Naive thymus-derived CD8-positive, alpha-beta T cell (primary cell): ENCODE measurements around the gene AP3S1. TPM values are rescaled to one million over a fixed set of nuclear protein-coding genes. Genes with fewer than 3 reads are reported as not detected.
"Not testable (repeated sequence)": the region's sequence is repeated elsewhere in the genome, so short reads cannot be mapped to it uniquely, and the experiment has no call there.

Source experiments
- ATAC-seq, 2 donors: fragments of 150-1000 bp; cut with Tn5 transposase in 1 of 2; sonication (Bioruptor Pico), chemical (Tn5 transposase) in 1 of 2; 1 replicate in 1 of 2; 2 replicates in 1 of 2; pipeline ENCODE4 v1.10.0; 2021; ENCODE audit warnings: mild to moderate bottlenecking in 2 of 2, moderate library complexity in 2 of 2
- POLR2A ChIA-PET: fragments of 350-600 bp; sonication (Branson Sonifier 250); formaldehyde crosslinking; loops from one replicate; lab custom pipeline; 2021; ENCODE audit warnings: antibody characterized with exemption; lab: Charles Lee
- DNase-seq, 10 donors: peaks; one replicate each; pipeline versions ENCODE4 v3.0.0 to v3.0.0-alpha.2; 2020 to 2022
- H3K27ac Mint-ChIP-seq, 10 donors: one replicate each; pipeline ENCODE4 v1.8.0; 2020 to 2022; ENCODE audit warnings: mild to moderate bottlenecking in 10 of 10, mixed read lengths in 10 of 10, moderate library complexity in 4 of 10, inconsistent platforms in 1 of 10
- H3K27me3 Mint-ChIP-seq, 5 donors: one replicate each; pipeline ENCODE4 v1.8.0; 2021 to 2022; ENCODE audit warnings: mixed read lengths in 5 of 5
- H3K36me3 Mint-ChIP-seq, 3 donors: one replicate each; pipeline ENCODE4 v1.8.0; 2020 to 2022; ENCODE audit warnings: mixed read lengths in 3 of 3, mild to moderate bottlenecking in 2 of 3, inconsistent platforms in 1 of 3
- H3K4me1 Mint-ChIP-seq, 4 donors: one replicate each; pipeline ENCODE4 v1.8.0; 2021 to 2022; ENCODE audit warnings: mixed read lengths in 4 of 4
- H3K4me3 Mint-ChIP-seq, 10 donors: one replicate each; pipeline ENCODE4 v1.8.0; 2020 to 2022; ENCODE audit warnings: mild to moderate bottlenecking in 10 of 10, mixed read lengths in 10 of 10, moderate library complexity in 6 of 10, inconsistent platforms in 1 of 10
- H3K9me3 Mint-ChIP-seq, 9 donors: one replicate each; pipeline ENCODE4 v1.8.0; 2020 to 2022; ENCODE audit warnings: mixed read lengths in 9 of 9, mild to moderate bottlenecking in 3 of 9, inconsistent platforms in 1 of 9, moderate library complexity in 1 of 9
- polyA plus RNA-seq, 3 donors: library from polyadenylated mRNA; unstranded; fragments of 300-500 nt; fragmentation: Illumina TruSeq; gene quantifications; one replicate each; pipeline ENCODE4 v1.2.3, GENCODE V29; 2021
- total RNA-seq, 8 experiments: library from RNA in 2 of 8; stranded (reverse) in 2 of 8; gene quantifications; one replicate each; pipeline ENCODE4 v1.2.3 and lab custom pipeline; 2021 to 2026

AP3S1 gene
- total RNA-seq (10 to 100 TPM; 37.8 to 43.1 TPM), polyA plus RNA-seq (10 to 100 TPM; 52.1 to 63.4 (median 55.7) TPM), total RNA-seq (lab: John Stamatoyannopoulos, UW) (7.4 to 41.2 (median 30.8) reads per million in 6 experiments)

GRCh38 chr5:115841382-115842088 is at the start of gene AP3S1, which contains the start of gene ATG12:
AP3S1 (plus strand) TSS chr5:115841935; CDS start chr5:115842038, 103 bp downstream.
ATG12 (minus strand) TSS chr5:115841565; CDS start chr5:115841552, 13 bp downstream.
- Mint-ChIP-seq H3K9me3 (no peaks in the 10 kb centered on the region), H3K27me3 (no peaks in the 10 kb centered on the region), H3K4me3 (peak within 1 kb of the TSS; percentile 96 to 100 (median 98)), H3K4me1 (peaks cover 18 to 74% (median 52%) of the 10 kb centered on the region in 4 donors), H3K36me3 (peaks cover 3 to 21% (median 4%) of the 10 kb centered on the region in 3 donors), H3K27ac (peak within 1 kb of the TSS; percentile 98 to 100 (median 100))
- ATAC-seq = peak; percentile 86 to 91
- POLR2A ChIA-PET = interaction anchor here (0.9 to 5.1 kb wide), 7 partner anchors 207 to 545 kb away, joined by 3 to 22 read pairs (median 8); partner anchors contain the start of genes CCDC112, COMMD10 and TMED7
- peak; percentile 86 to 97 (median 90) for DNase-seq

- ATAC-seq (no peak), DNase-seq (no peak)
- Mint-ChIP-seq H3K9me3 (no peaks in the 10 kb centered on the region), H3K27ac (no peak overlapping the region), H3K4me1 (no peaks in the 10 kb centered on the region), H3K4me3 (no peak overlapping the region), H3K36me3 (no peaks in the 10 kb centered on the region), H3K27me3 (peaks cover 14 to 33% (median 23%) of the 10 kb centered on the region in 5 donors)
- POLR2A ChIA-PET = no interaction called here
Measured at GRCh38 chr5:115795700-115796099, 46.0 kb upstream of the AP3S1 start.

- DNase-seq (no peak), ATAC-seq (no peak)
- Mint-ChIP-seq H3K4me1 (no peaks in the 10 kb centered on the region), H3K27me3 (peaks cover 14 to 29% (median 18%) of the 10 kb centered on the region in 5 donors), H3K27ac (no peak overlapping the region), H3K4me3 (no peak overlapping the region), H3K36me3 (no peaks in the 10 kb centered on the region), H3K9me3 (no peaks in the 10 kb centered on the region)
- POLR2A ChIA-PET = no interaction called here
Measured at GRCh38 chr5:115796656-115797055, 45.1 kb upstream of the AP3S1 start.

- Mint-ChIP-seq H3K9me3 (no peaks in the 10 kb centered on the region), H3K36me3 (no peaks in the 10 kb centered on the region), H3K4me1 (no peaks in the 10 kb centered on the region), H3K27me3 (peaks cover 3 to 20% (median 14%) of the 10 kb centered on the region in 5 donors), H3K4me3 (no peak overlapping the region), H3K27ac (no peak overlapping the region)
- DNase-seq (no peak), ATAC-seq (no peak)
- POLR2A ChIA-PET = no interaction called here
Measured at GRCh38 chr5:115798252-115798651, 43.5 kb upstream of the AP3S1 start.

- H3K36me3 Mint-ChIP-seq = no peaks in the 10 kb centered on the region
- no peaks in the 10 kb centered on the region for H3K9me3 Mint-ChIP-seq
- POLR2A ChIA-PET = no interaction called here
- no peaks in the 10 kb centered on the region for H3K4me1 Mint-ChIP-seq
- DNase-seq = no peak
- peaks cover 0 to 20% (median 13%) of the 10 kb centered on the region in 5 donors for H3K27me3 Mint-ChIP-seq
- no peak for ATAC-seq
- no peak overlapping the region for H3K4me3 Mint-ChIP-seq
- no peak overlapping the region for H3K27ac Mint-ChIP-seq
Measured at GRCh38 chr5:115800108-115800507, 41.6 kb upstream of the AP3S1 start.

GRCh38 chr5:115801152-115801551 is 40.6 kb upstream of the AP3S1 start:
- Mint-ChIP-seq H3K36me3 (no peaks in the 10 kb centered on the region), H3K27ac (no peak overlapping the region), H3K9me3 (no peaks in the 10 kb centered on the region), H3K4me3 (no peak overlapping the region), H3K4me1 (no peaks in the 10 kb centered on the region), H3K27me3 (peaks cover 0 to 20% (median 13%) of the 10 kb centered on the region in 5 donors)
- POLR2A ChIA-PET = no interaction called here
- ATAC-seq (no peak), DNase-seq (no peak)

GRCh38 chr5:115801984-115802383 is 39.8 kb upstream of the AP3S1 start:
- Mint-ChIP-seq H3K27me3 (peaks cover 0 to 20% (median 9%) of the 10 kb centered on the region in 5 donors), H3K27ac (no peak overlapping the region), H3K4me1 (peaks cover 0 to 1% (median 0%) of the 10 kb centered on the region in 4 donors), H3K4me3 (no peak overlapping the region), H3K9me3 (no peaks in the 10 kb centered on the region), H3K36me3 (no peaks in the 10 kb centered on the region)
- POLR2A ChIA-PET = no interaction called here
- no peak for ATAC-seq
- DNase-seq = no peak

GRCh38 chr5:115806986-115807653 is 34.6 kb upstream of the AP3S1 start:
- Mint-ChIP-seq H3K4me1 (peaks cover 0 to 5% (median 2%) of the 10 kb centered on the region in 4 donors), H3K9me3 (no peaks in the 10 kb centered on the region), H3K4me3 (no peak overlapping the region), H3K27me3 (peaks cover 13 to 31% (median 15%) of the 10 kb centered on the region in 5 donors), H3K27ac (no peak overlapping the region), H3K36me3 (no peaks in the 10 kb centered on the region)
- DNase-seq = no peak
- no peak for ATAC-seq
- POLR2A ChIA-PET = no interaction called here

GRCh38 chr5:115807654-115808052 is 34.1 kb upstream of the AP3S1 start:
- Mint-ChIP-seq H3K4me3 (no peak overlapping the region), H3K36me3 (no peaks in the 10 kb centered on the region), H3K4me1 (peaks cover 0 to 5% (median 2%) of the 10 kb centered on the region in 4 donors), H3K27me3 (peaks cover 13 to 32% (median 19%) of the 10 kb centered on the region in 5 donors), H3K9me3 (no peaks in the 10 kb centered on the region), H3K27ac (no peak overlapping the region)
- POLR2A ChIA-PET = no interaction called here
- no peak for DNase-seq
- no peak for ATAC-seq

GRCh38 chr5:115808066-115808465 is 33.7 kb upstream of the AP3S1 start:
- H3K4me1 Mint-ChIP-seq, POLR2A ChIA-PET, H3K36me3 Mint-ChIP-seq, ATAC-seq, DNase-seq, H3K27ac Mint-ChIP-seq, H3K4me3 Mint-ChIP-seq, H3K9me3 Mint-ChIP-seq: not testable (repeated sequence)
- peaks cover 13 to 34% (median 21%) of the 10 kb centered on the region in 5 donors for H3K27me3 Mint-ChIP-seq

GRCh38 chr5:115809946-115810345 is 31.8 kb upstream of the AP3S1 start:
- H3K4me1 Mint-ChIP-seq = peaks cover under 1 to 6% (median 4%) of the 10 kb centered on the region in 4 donors
- ATAC-seq (no peak), DNase-seq (no peak)
- no peak overlapping the region for H3K4me3 Mint-ChIP-seq
- H3K27me3 Mint-ChIP-seq = peaks cover 28 to 49% (median 35%) of the 10 kb centered on the region in 5 donors
- H3K9me3 Mint-ChIP-seq = no peaks in the 10 kb centered on the region
- no peaks in the 10 kb centered on the region for H3K36me3 Mint-ChIP-seq
- H3K27ac Mint-ChIP-seq = peak overlapping the region in 1 of 10 donors; percentile 68
- POLR2A ChIA-PET = no interaction called here

GRCh38 chr5:115810761-115811160 is 31.0 kb upstream of the AP3S1 start:
- Mint-ChIP-seq H3K36me3 (no peaks in the 10 kb centered on the region), H3K9me3 (no peaks in the 10 kb centered on the region), H3K27ac (no peak overlapping the region), H3K27me3 (peaks cover 33 to 57% (median 43%) of the 10 kb centered on the region in 5 donors), H3K4me1 (peaks cover 7 to 14% (median 11%) of the 10 kb centered on the region in 4 donors), H3K4me3 (no peak overlapping the region)
- ATAC-seq = no peak
- DNase-seq = no peak
- POLR2A ChIA-PET = no interaction called here

GRCh38 chr5:115811406-115811805 is 30.3 kb upstream of the AP3S1 start:
- peaks cover 33 to 60% (median 47%) of the 10 kb centered on the region in 5 donors for H3K27me3 Mint-ChIP-seq
- peaks cover 10 to 18% (median 14%) of the 10 kb centered on the region in 4 donors for H3K4me1 Mint-ChIP-seq
- no peak for DNase-seq
- no peak overlapping the region for H3K4me3 Mint-ChIP-seq
- no peak overlapping the region for H3K27ac Mint-ChIP-seq
- POLR2A ChIA-PET = no interaction called here
- H3K36me3 Mint-ChIP-seq = no peaks in the 10 kb centered on the region
- no peak for ATAC-seq
- H3K9me3 Mint-ChIP-seq = no peaks in the 10 kb centered on the region
